ENCODE data around the gene TMEM38B.

The TMEM38B gene

GRCh38 chr9:105694190-105694847 lies at the start of gene TMEM38B:
TMEM38B (plus strand) TSS chr9:105694541; CDS start chr9:105694661, 120 bp downstream.
- peak; percentile 51 for DNase-seq (ENCODE audit: low read depth)

GRCh38 chr9:105646879-105647594 lies 47.3 kb upstream of the TMEM38B start:
- no peak for DNase-seq (ENCODE audit: low read depth)

- DNase-seq (ENCODE audit: low read depth), result peak; percentile 52
Observed at GRCh38 chr9:105647595-105648349, 46.6 kb upstream of the TMEM38B start.

GRCh38 chr9:105651806-105652205 lies 42.5 kb upstream of the TMEM38B start:
- DNase-seq (ENCODE audit: low read depth), result no peak

- no peak for DNase-seq (ENCODE audit: low read depth)
Observed at GRCh38 chr9:105656131-105656921, 38.0 kb upstream of the TMEM38B start.

GRCh38 chr9:105658351-105658750 lies 36.0 kb upstream of the TMEM38B start:
- no peak for DNase-seq (ENCODE audit: low read depth)

- DNase-seq (ENCODE audit: low read depth), result no peak
Observed at GRCh38 chr9:105661011-105661410, 33.3 kb upstream of the TMEM38B start.

GRCh38 chr9:105662184-105663104 lies 31.9 kb upstream of the TMEM38B start, which contains the start of gene TAL2:
TAL2 (plus strand) TSS chr9:105662457; CDS start chr9:105662497, 40 bp downstream.
- no peak for DNase-seq (ENCODE audit: low read depth)

GRCh38 chr9:105663914-105664313 lies 30.4 kb upstream of the TMEM38B start:
- DNase-seq (ENCODE audit: low read depth), result no peak

- no peak for DNase-seq (ENCODE audit: low read depth)
Observed at GRCh38 chr9:105667867-105668266, 26.5 kb upstream of the TMEM38B start.

GRCh38 chr9:105670315-105670714 lies 24.0 kb upstream of the TMEM38B start:
- no peak for DNase-seq (ENCODE audit: low read depth)

- no peak for DNase-seq (ENCODE audit: low read depth)
Observed at GRCh38 chr9:105670775-105671174, 23.6 kb upstream of the TMEM38B start.

GRCh38 chr9:105672711-105673234 lies 21.6 kb upstream of the TMEM38B start:
- DNase-seq (ENCODE audit: low read depth), result peak; percentile 21

- no peak for DNase-seq (ENCODE audit: low read depth)
Observed at GRCh38 chr9:105673850-105674387, 20.4 kb upstream of the TMEM38B start.

- DNase-seq (ENCODE audit: low read depth), result no peak
Observed at GRCh38 chr9:105676351-105676923, 17.9 kb upstream of the TMEM38B start.

- no peak for DNase-seq (ENCODE audit: low read depth)
Observed at GRCh38 chr9:105678163-105678562, 16.2 kb upstream of the TMEM38B start.

GRCh38 chr9:105678781-105679180 lies 15.6 kb upstream of the TMEM38B start:
- no peak for DNase-seq (ENCODE audit: low read depth)

- DNase-seq (ENCODE audit: low read depth), result no peak
Observed at GRCh38 chr9:105679257-105680022, 14.9 kb upstream of the TMEM38B start.

GRCh38 chr9:105681313-105681712 lies 13.0 kb upstream of the TMEM38B start:
- no peak for DNase-seq (ENCODE audit: low read depth)
